Occipital lobe (tissue), 2 donors: ENCODE data around the gene MGMT. TPM values are rescaled to one million over a fixed set of nuclear protein-coding genes. Genes with fewer than 3 reads are reported as not detected.

ENCODE experiments used
- DNase-seq: peaks from one replicate; lab custom pipeline; 2025; lab: John Stamatoyannopoulos, UW
- total RNA-seq: library from RNA; depleted of rRNA; stranded (reverse); fragments of >200 nt; gene quantifications from one replicate; pipeline ENCODE4 v1.2.3, GENCODE V29; 2014

The MGMT gene
- total RNA-seq, 1 donor from 2014 or later = 6.6 TPM

- no peak for DNase-seq
These were observed 116.8 kb downstream of the MGMT start for GRCh38 chr10:129583831-129584230.

- no peak for DNase-seq
These were observed 119.9 kb downstream of the MGMT start for GRCh38 chr10:129586898-129587443.

- DNase-seq = no peak
These were observed 122.5 kb downstream of the MGMT start for GRCh38 chr10:129589546-129589945.

- no peak for DNase-seq
These were observed 126.9 kb downstream of the MGMT start for GRCh38 chr10:129593953-129594352.

- DNase-seq = no peak
These were observed 127.8 kb downstream of the MGMT start for GRCh38 chr10:129594811-129595210.

GRCh38 chr10:129598413-129598812 is 131.4 kb downstream of the MGMT start:
- no peak for DNase-seq

- DNase-seq = no peak
These were observed 132.1 kb downstream of the MGMT start for GRCh38 chr10:129599160-129599559.

GRCh38 chr10:129601737-129602136 is 134.7 kb downstream of the MGMT start:
- DNase-seq = no peak

GRCh38 chr10:129602938-129603535 is 136.0 kb downstream of the MGMT start:
- no peak for DNase-seq

- no peak for DNase-seq
These were observed 137.4 kb downstream of the MGMT start for GRCh38 chr10:129604333-129605032.

GRCh38 chr10:129605266-129605985 is 138.4 kb downstream of the MGMT start:
- no peak for DNase-seq

- no peak for DNase-seq
These were observed 139.0 kb downstream of the MGMT start for GRCh38 chr10:129605986-129606518.

GRCh38 chr10:129607607-129608109 is 140.6 kb downstream of the MGMT start:
- no peak for DNase-seq

GRCh38 chr10:129608653-129609052 is 141.6 kb downstream of the MGMT start:
- DNase-seq = no peak

- DNase-seq = no peak
These were observed 142.5 kb downstream of the MGMT start for GRCh38 chr10:129609551-129609950.

GRCh38 chr10:129612481-129613109 is 145.6 kb downstream of the MGMT start:
- no peak for DNase-seq

- no peak for DNase-seq
These were observed 146.4 kb downstream of the MGMT start for GRCh38 chr10:129613377-129613980.

- no peak for DNase-seq
These were observed 147.3 kb downstream of the MGMT start for GRCh38 chr10:129614341-129614740.

- no peak for DNase-seq
These were observed 148.3 kb downstream of the MGMT start for GRCh38 chr10:129615381-129615780.

- DNase-seq = no peak
These were observed 149.0 kb downstream of the MGMT start for GRCh38 chr10:129615921-129616525.

GRCh38 chr10:129617768-129618167 is 150.7 kb downstream of the MGMT start:
- DNase-seq = no peak
